DMS53 treated with DMSO at 0.1 percent for 48 hours (cell line): Measurements from ENCODE around the gene LIM2.

Source experiments
- DNase-seq: peaks from one replicate; lab custom pipeline; 2025; ENCODE audit not compliant: unreplicated experiment; lab: John Stamatoyannopoulos, UW

Gene LIM2

GRCh38 chr19:51396175-51396574 lies 8.4 kb upstream of the LIM2 start:
- DNase-seq, result no peak

- DNase-seq, result no peak
Observed at GRCh38 chr19:51394050-51394836, 6.5 kb upstream of the LIM2 start.

GRCh38 chr19:51392701-51393100 lies 4.9 kb upstream of the LIM2 start:
- no peak for DNase-seq

GRCh38 chr19:51391073-51391611 lies 3.4 kb upstream of the LIM2 start:
- no peak for DNase-seq

GRCh38 chr19:51389143-51389542 lies 1.4 kb upstream of the LIM2 start:
- DNase-seq, result no peak

GRCh38 chr19:51386882-51387520 lies 773 bp downstream of the LIM2 start:
- no peak for DNase-seq

DNA sequence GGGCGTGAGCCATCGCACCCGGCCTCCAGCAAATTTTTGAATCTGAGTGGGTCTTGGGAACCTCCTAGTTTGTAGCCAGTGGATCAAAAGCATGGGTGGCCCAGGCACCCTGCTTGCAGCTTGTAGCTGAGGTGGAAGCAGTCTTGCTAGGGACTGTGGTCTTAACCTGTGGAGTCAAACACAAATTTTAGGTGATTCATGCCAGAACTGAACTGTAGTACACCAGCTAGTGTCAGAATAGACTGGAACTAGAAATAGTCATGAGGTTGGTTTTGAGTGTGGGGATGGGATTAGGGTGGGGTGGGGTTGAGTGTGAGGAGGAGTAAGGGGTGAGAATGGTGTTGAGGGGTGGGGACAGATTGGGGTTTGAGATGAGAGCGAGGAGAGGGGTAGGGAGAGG lies 5.8 kb downstream of the LIM2 start:
- DNase-seq, result no peak

DNA sequence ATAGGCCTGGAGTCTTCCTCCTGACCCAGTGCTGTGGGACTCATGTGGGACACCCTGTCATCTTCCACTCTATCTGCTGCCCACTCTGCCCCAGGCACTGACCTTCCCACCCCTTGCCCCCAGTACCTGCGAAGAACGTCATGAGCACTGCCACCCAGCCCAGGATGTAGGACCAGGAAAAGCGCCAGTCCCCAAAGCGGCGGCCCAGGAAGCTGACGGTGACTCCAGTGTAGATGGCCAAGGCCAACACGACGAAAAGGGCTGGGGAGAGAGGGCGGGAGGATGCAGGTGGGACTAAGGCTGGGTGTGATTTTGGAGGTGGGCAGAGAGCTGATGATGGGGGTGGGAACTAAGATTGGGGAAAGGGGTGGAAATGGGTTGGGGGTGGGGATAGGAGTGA lies 7.4 kb downstream of the LIM2 start:
- DNase-seq, result no peak

- no peak for DNase-seq
Observed at GRCh38 chr19:51377422-51377821, 10.4 kb downstream of the LIM2 start.

- DNase-seq, result no peak
Observed at GRCh38 chr19:51375504-51376221, 12.1 kb downstream of the LIM2 start.

GRCh38 chr19:51372649-51373504 lies 14.9 kb downstream of the LIM2 start, which contains the start of gene NKG7:
TSS of gene NKG7 (minus strand) at chr19:51372654. CDS start at chr19:51372535, 119 bp downstream.
- no peak for DNase-seq

- DNase-seq, result no peak
Observed at GRCh38 chr19:51372021-51372648, 15.6 kb downstream of the LIM2 start.

- DNase-seq, result no peak
Observed at GRCh38 chr19:51371186-51371690, 16.5 kb downstream of the LIM2 start.

DNA sequence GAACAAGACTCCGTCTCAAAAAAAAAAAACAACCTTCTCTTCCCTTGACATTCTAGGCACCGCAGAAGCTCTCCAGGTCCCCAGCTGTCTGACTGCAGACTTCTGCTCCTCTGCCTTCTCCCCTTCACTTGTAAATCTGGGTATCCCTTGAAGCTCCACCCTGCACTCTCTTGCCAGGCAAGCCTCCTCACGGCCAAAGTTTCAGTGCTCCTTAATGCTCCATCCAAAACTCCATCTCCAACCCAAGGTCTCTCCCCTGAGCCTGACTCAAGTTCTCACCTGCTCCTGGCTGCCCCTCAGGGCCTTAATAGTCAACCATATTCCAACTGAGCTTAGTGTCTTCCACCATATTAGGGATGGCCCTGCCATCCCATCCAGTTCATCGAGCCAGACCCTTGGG lies 17.5 kb downstream of the LIM2 start:
- no peak for DNase-seq

DNA sequence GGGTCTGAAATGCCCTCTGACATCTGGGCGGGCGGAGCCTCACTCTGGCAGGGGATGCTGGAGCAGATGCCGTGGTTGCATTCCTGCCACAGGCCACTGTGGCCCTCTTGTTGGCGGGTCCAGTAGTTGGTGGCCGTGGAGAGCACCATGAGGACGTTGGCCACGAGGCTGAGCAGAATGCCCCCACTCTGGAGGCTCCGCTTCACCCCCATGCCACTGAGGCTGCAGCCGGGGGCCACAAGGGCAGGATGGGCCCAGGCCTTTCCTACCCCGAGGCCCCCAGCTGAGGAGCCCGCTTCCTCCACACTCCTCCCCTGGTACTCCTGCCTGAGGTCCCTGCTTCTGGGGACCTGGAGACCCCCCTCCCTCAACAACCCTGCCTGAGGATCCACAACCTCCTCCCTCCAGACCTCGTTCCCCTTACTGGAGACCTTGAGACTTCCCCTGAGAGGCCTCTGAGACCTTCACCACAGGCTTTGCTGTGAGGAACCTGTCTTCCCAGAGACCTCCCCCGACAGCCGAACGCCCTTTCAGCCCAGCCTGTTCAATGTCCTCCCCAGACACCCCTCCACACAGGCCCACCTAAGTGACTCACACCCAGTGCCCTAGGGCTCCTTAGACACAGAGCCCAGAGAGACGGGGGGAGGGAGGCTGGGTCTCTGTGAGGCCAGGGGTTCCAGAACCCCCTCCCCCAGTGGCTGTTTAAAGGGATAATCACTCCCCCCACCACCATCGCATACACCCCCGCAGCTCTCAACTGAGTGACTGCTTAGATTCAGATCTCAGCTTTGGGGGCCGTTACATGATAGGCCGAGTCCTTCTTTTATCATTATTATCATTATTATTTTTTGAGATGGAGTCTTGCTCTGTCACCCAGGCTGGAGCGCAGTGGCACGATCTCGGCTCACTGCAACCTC lies 19.1 kb downstream of the LIM2 start, which contains the start of gene CLDND2:
Gene CLDND2 (minus strand): TSS at position 638 of the 917 bp plus-strand sequence. CDS start 426 bp downstream, at position 212.
- no peak for DNase-seq

- DNase-seq, result no peak
Observed at GRCh38 chr19:51367565-51368365, 20.0 kb downstream of the LIM2 start.

DNA sequence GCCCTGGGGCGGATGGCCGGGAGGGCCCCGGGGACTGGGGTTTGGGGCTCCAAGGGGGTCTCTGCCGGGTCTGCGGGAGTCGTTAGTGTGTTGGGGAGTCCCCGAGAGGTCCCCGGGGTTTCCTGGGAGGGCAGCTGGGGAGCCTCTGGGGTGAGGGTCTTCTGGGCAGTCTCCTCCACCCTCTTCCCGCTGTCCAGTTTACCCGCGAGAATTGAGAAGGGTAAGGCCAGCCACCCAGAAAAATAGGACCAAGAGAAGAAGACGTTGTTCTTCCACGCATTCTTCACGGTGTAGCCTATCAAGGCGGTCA lies 20.6 kb downstream of the LIM2 start:
- no peak for DNase-seq
